H1 (cell line): ENCODE measurements around the gene MRPL36. TPM values are rescaled to one million over a fixed set of nuclear protein-coding genes. Genes with fewer than 3 reads are reported as not detected.

Experiments
- CTCF ChIA-PET: fragments of 300-600 bp; sonication (Branson Sonifier 250); formaldehyde crosslinking; loops from one replicate; lab custom pipeline; 2021; ENCODE audit not compliant: partially characterized antibody; lab: Charles Lee
- POLR2A ChIA-PET: fragments of 300-600 bp; sonication (Branson Sonifier 250); formaldehyde crosslinking; loops from one replicate; lab custom pipeline; 2021; ENCODE audit warnings: inconsistent platforms; ENCODE audit not compliant: partially characterized antibody; lab: Charles Lee
- DNase-seq, 2 experiments: peaks; one replicate each; pipeline versions ENCODE4 v3.0.0 to v3.0.0-alpha.2; 2010 to 2022; ENCODE audit warnings: low spot score in 2 of 2, low read depth in 1 of 2, mixed read lengths in 1 of 2
- FAIRE-seq: peaks from 2 replicates; lab custom pipeline; 2011; peaks lifted over from hg19 to GRCh38; lab: Jason Lieb, UNC
- H2AFZ ChIP-seq: 2 replicates; pipeline ENCODE4 v1.8.1; 2012; ENCODE audit warnings: low read length, inconsistent platforms
- H2AK5ac ChIP-seq: 2 replicates; pipeline ENCODE4 v1.6.1; 2013; ENCODE audit warnings: low read depth, low read length
- H2BK120ac ChIP-seq: replicated peaks from 2 replicates; pipeline ENCODE3; 2013; ENCODE audit warnings: low read depth, low read length, inconsistent platforms
- H2BK12ac ChIP-seq: 2 replicates; pipeline ENCODE4 v1.6.1; 2013; ENCODE audit warnings: low read depth, low read length
- H2BK15ac ChIP-seq: 2 replicates; pipeline ENCODE4 v1.6.1; 2013; ENCODE audit warnings: low read length
- H2BK20ac ChIP-seq: 2 replicates; pipeline ENCODE4 v1.6.1; 2013; ENCODE audit warnings: low read length
- H2BK5ac ChIP-seq: 2 replicates; pipeline ENCODE4 v1.6.1; 2013; ENCODE audit warnings: low read depth, low read length
- H3K14ac ChIP-seq: 2 replicates; pipeline ENCODE4 v1.6.1; 2013; ENCODE audit warnings: inconsistent platforms; ENCODE audit not compliant: insufficient read length
- H3K18ac ChIP-seq: 2 replicates; pipeline ENCODE4 v1.6.1; 2013; ENCODE audit warnings: low read length; ENCODE audit errors: extremely low read depth
- H3K23ac ChIP-seq: 2 replicates; pipeline ENCODE4 v1.6.1; 2013; ENCODE audit warnings: inconsistent platforms; ENCODE audit not compliant: insufficient read length
- H3K23me2 ChIP-seq: 2 replicates; pipeline ENCODE4 v1.6.1; 2013; ENCODE audit warnings: low read depth, low read length
- H3K27ac ChIP-seq: 2 replicates; pipeline ENCODE4 v1.6.1; 2011; ENCODE audit warnings: low read depth, low read length, inconsistent platforms
- H3K27me3 ChIP-seq, 4 experiments: replicated peaks in 1 of 4; 1 replicate in 1 of 4; 2 replicates in 3 of 4; pipeline versions ENCODE4 v1.6.1 to v1.8.1; 2011 to 2013; ENCODE audit warnings: low read length in 3 of 4, mild to moderate bottlenecking in 3 of 4, inconsistent platforms in 2 of 4, mixed read lengths in 2 of 4, moderate library complexity in 1 of 4; ENCODE audit not compliant: control insufficient read depth in 3 of 4, insufficient read depth in 3 of 4; ENCODE audit errors: extremely low read depth in 1 of 4
- H3K36me3 ChIP-seq, 4 experiments: 2 replicates each; pipeline versions ENCODE4 v1.6.1 to v1.8.1; 2011 to 2013; ENCODE audit warnings: mild to moderate bottlenecking in 4 of 4, low read length in 3 of 4, moderate library complexity in 2 of 4, control low read depth in 1 of 4, inconsistent platforms in 1 of 4; ENCODE audit not compliant: insufficient read depth in 4 of 4, control insufficient read depth in 2 of 4
- H3K4ac ChIP-seq: replicated peaks from 2 replicates; pipeline ENCODE3; 2013; ENCODE audit warnings: low read length, low read depth, mixed read lengths, inconsistent platforms; ENCODE audit not compliant: insufficient read length
- H3K4me1 ChIP-seq, 4 experiments: replicated peaks in 1 of 4; 1 replicate in 1 of 4; 2 replicates in 3 of 4; pipeline versions ENCODE4 v1.6.1 to v1.8.1; 2011 to 2013; ENCODE audit warnings: low read length in 3 of 4, inconsistent platforms in 2 of 4, mixed read lengths in 1 of 4; ENCODE audit not compliant: insufficient read depth in 4 of 4, control insufficient read depth in 3 of 4
- H3K4me2 ChIP-seq, 2 experiments: 2 replicates each; pipeline versions ENCODE4 v1.6.1 to v1.8.1; 2011 to 2013; ENCODE audit warnings: low read depth in 2 of 2, low read length in 2 of 2, control low read depth in 1 of 2, inconsistent platforms in 1 of 2, mild to moderate bottlenecking in 1 of 2; ENCODE audit not compliant: insufficient read depth in 1 of 2
- H3K4me3 ChIP-seq, 4 experiments: fragments of 200-600, 300-600 bp in 1 of 4; sonication (generic), shearing (Covaris generic), sonication (Bioruptor Twin) in 1 of 4; 2 replicates each; pipeline versions ENCODE4 v1.5.1 to v1.8.1; 2011 to 2016; ENCODE audit warnings: low read length in 4 of 4, low read depth in 3 of 4, control low read depth in 2 of 4, inconsistent platforms in 2 of 4, mild to moderate bottlenecking in 2 of 4, mixed read lengths in 1 of 4, moderate library complexity in 1 of 4; ENCODE audit not compliant: insufficient read depth in 2 of 4; ENCODE audit errors: extremely low read depth in 1 of 4
- H3K56ac ChIP-seq: replicated peaks from 2 replicates; pipeline ENCODE3; 2013; ENCODE audit warnings: low read depth, mild to moderate bottlenecking, mixed read lengths, low read length, inconsistent platforms; ENCODE audit not compliant: insufficient read length
- H3K79me1 ChIP-seq: 2 replicates; pipeline ENCODE4 v1.6.1; 2013; ENCODE audit warnings: low read depth, low read length, control low read depth
- H3K79me2 ChIP-seq, 2 experiments: 2 replicates each; pipeline versions ENCODE4 v1.6.1 to v1.8.1; 2012 to 2013; ENCODE audit warnings: low read length in 2 of 2, mild to moderate bottlenecking in 2 of 2, inconsistent platforms in 1 of 2; ENCODE audit not compliant: insufficient read depth in 2 of 2, control insufficient read depth in 1 of 2
- H3K9ac ChIP-seq, 4 experiments: replicated peaks in 1 of 4; 1 replicate in 1 of 4; 2 replicates in 3 of 4; pipeline versions ENCODE4 v1.6.1 to v1.8.1; 2011 to 2013; ENCODE audit warnings: low read depth in 3 of 4, low read length in 3 of 4, control low read depth in 2 of 4, mild to moderate bottlenecking in 2 of 4, moderate library complexity in 2 of 4, inconsistent platforms in 1 of 4; ENCODE audit errors: extremely low read depth in 1 of 4
- H3K9me3 ChIP-seq, 2 experiments: 2 replicates each; pipeline versions ENCODE4 v1.6.1 to v1.8.1; 2012 to 2013; ENCODE audit warnings: mild to moderate bottlenecking in 2 of 2, moderate library complexity in 2 of 2, control low read depth in 1 of 2, inconsistent platforms in 1 of 2, low read depth in 1 of 2, low read length in 1 of 2, mixed read lengths in 1 of 2; ENCODE audit not compliant: insufficient read depth in 2 of 2
- H4K20me1 ChIP-seq, 2 experiments: replicated peaks in 1 of 2; 2 replicates each; pipeline versions ENCODE3 to v1.8.1; 2011 to 2013; ENCODE audit warnings: inconsistent platforms in 2 of 2, low read length in 2 of 2, mild to moderate bottlenecking in 1 of 2; ENCODE audit not compliant: insufficient read depth in 2 of 2, control insufficient read depth in 1 of 2
- H4K5ac ChIP-seq: 2 replicates; pipeline ENCODE4 v1.6.1; 2013; ENCODE audit warnings: low read length, low read depth, mixed read lengths, inconsistent platforms; ENCODE audit not compliant: insufficient read length
- H4K8ac ChIP-seq: 2 replicates; pipeline ENCODE4 v1.8.0; 2013; ENCODE audit warnings: mild to moderate bottlenecking, moderate library complexity, low read length, inconsistent platforms; ENCODE audit not compliant: insufficient read depth; ENCODE audit errors: extremely low read depth
- H4K91ac ChIP-seq: replicated peaks from 2 replicates; pipeline ENCODE3; 2013; ENCODE audit warnings: low read length, mixed read lengths, inconsistent platforms; ENCODE audit not compliant: insufficient read length
- BACH1 ChIP-seq: IDR thresholded peaks from 2 replicates; pipeline ENCODE4 v1.6.1; 2012; ENCODE audit warnings: low read length, improper control_type of control experiment
- CHD2 ChIP-seq: IDR thresholded peaks from 2 replicates; pipeline ENCODE4 v1.6.1; 2012; ENCODE audit warnings: low read length, improper control_type of control experiment
- CREB1 ChIP-seq: IDR thresholded peaks from 2 replicates; pipeline ENCODE4 v1.6.1; 2012; ENCODE audit warnings: inconsistent platforms
- EZH2 ChIP-seq: fragments of 200-600 bp; sonication (generic); IDR thresholded peaks from 2 replicates; pipeline ENCODE4 v1.7.1; 2012; ENCODE audit warnings: low read depth, mild to moderate bottlenecking, moderate library complexity, low read length, inconsistent platforms; ENCODE audit not compliant: severe bottlenecking
- FOSL1 ChIP-seq: IDR thresholded peaks from 2 replicates; pipeline ENCODE4 v1.6.1; 2011; ENCODE audit warnings: mild to moderate bottlenecking, low read depth, low read length, moderate library complexity; ENCODE audit not compliant: insufficient read depth
- HDAC2 ChIP-seq, 2 experiments: fragments of 300-600 bp in 1 of 2; sonication (generic) in 1 of 2; IDR thresholded peaks; 2 replicates each; pipeline ENCODE4 v1.6.1; 2011 to 2012; ENCODE audit warnings: low read depth in 2 of 2, low read length in 2 of 2, mild to moderate bottlenecking in 2 of 2, moderate library complexity in 2 of 2, borderline replicate concordance in 1 of 2, inconsistent platforms in 1 of 2
- HDAC6 ChIP-seq: IDR thresholded peaks from one replicate; pipeline ENCODE4 v1.7.1; 2012; ENCODE audit warnings: low read depth, mild to moderate bottlenecking, inconsistent platforms, low read length, moderate library complexity
- JUND ChIP-seq: IDR thresholded peaks from 2 replicates; pipeline ENCODE4 v1.6.1; 2011; ENCODE audit warnings: mild to moderate bottlenecking, improper control_type of control experiment, low read length
- NRF1 ChIP-seq: IDR thresholded peaks from 2 replicates; pipeline ENCODE4 v1.6.1; 2011; ENCODE audit warnings: mild to moderate bottlenecking, low read depth, low read length, improper control_type of control experiment
- SIN3A ChIP-seq, 2 experiments: IDR thresholded peaks in 1 of 2; conservative IDR thresholded peaks in 1 of 2; 2 replicates each; pipeline ENCODE4 v1.6.1; 2011 to 2012; ENCODE audit warnings: low read length in 2 of 2, improper control_type of control experiment in 1 of 2, low read depth in 1 of 2, mild to moderate bottlenecking in 1 of 2
- SP1 ChIP-seq: IDR thresholded peaks from 2 replicates; pipeline ENCODE4 v1.6.1; 2011; ENCODE audit warnings: low read depth, low read length
- SP2 ChIP-seq: IDR thresholded peaks from 2 replicates; pipeline ENCODE4 v1.6.1; 2012; ENCODE audit warnings: mild to moderate bottlenecking, low read length, inconsistent platforms
- TCF12 ChIP-seq: IDR thresholded peaks from 2 replicates; pipeline ENCODE4 v1.6.1; 2011; ENCODE audit warnings: low read depth, mild to moderate bottlenecking, low read length
- ZNF274 ChIP-seq: IDR thresholded peaks from 2 replicates; pipeline ENCODE4 v1.7.0; 2012; ENCODE audit warnings: low read length, borderline replicate concordance; ENCODE audit errors: extremely low read depth
- WGBS, 2 experiments: shearing (Covaris generic) in 1 of 2; methylation state at CpG; one replicate each; pipeline versions ENCODE4 v1.1.6 to v1.1.7; 2013 to 2015; ENCODE audit warnings: low lambda C conversion rate in 2 of 2, mixed read lengths in 2 of 2, inconsistent platforms in 1 of 2, low coverage in 1 of 2, missing lambda C conversion rate in 1 of 2; ENCODE audit not compliant: insufficient replicate concordance in 2 of 2, insufficient coverage in 1 of 2, insufficient read length in 1 of 2; ENCODE audit errors: extremely low coverage in 1 of 2, missing lambda C conversion rate in 1 of 2; 5-methylcytosine and 5-hydroxymethylcytosine counted together
- polyA plus RNA-seq, 7 experiments: library from polyadenylated mRNA; depleted of rRNA in 3 of 7; stranded (reverse) in 5 of 7; unstranded in 2 of 7; fragments of >200 nt in 5 of 7; fragments of 200-250 nt in 2 of 7; gene quantifications; 1 replicate in 5 of 7; 2 replicates in 1 of 7; 4 replicates in 1 of 7; pipeline versions ENCODE4 v1.2.1 to v1.2.3, GENCODE V29; 2011 to 2013; ENCODE audit warnings: missing spikeins in 2 of 7, mixed read lengths in 2 of 7
- total RNA-seq: library from RNA; stranded (reverse); fragmentation: NEBNext Ultra II Directional; extraction: Animal tissue kit (Norgen Biotek cat#: 25700); gene quantifications from 2 replicates; pipeline ENCODE4 v1.2.1, GENCODE V29; 2021

MRPL36 gene
- total and polyA plus RNA-seq, 2 of the 8 experiments (the other 6 are each of a cell fraction or from before 2014, with no cell fraction given), result 56.3 to 81.5 TPM

DNA sequence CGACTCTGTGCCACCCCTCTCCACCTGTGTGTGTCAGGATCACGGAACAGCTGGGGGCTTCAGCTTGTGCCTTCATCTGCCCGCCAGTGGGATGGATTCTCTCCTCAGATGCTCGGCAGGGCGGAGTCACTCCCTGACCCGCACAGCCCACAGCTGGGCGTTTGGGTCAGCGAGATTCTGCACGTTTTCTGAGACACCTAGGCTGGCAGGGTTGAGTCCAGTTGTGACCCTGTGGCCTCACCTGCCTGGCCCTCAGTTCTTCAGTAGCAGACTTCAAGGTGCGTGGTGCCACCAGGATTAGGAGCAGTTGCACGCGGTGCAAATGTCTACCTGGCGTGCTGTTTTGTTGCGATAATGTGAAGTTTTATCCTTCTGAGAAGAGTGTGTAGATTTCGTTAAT lies 6.6 kb upstream of the MRPL36 start:
- Histone ChIP-seq H3K36me3 (peaks cover 32 to 77% (median 57%) of the 10 kb centered on the region in 4 experiments), H3K14ac (no peak overlapping the region), H2BK120ac (no peak overlapping the region), H4K8ac (no peak overlapping the region), H3K23me2 (no peaks in the 10 kb centered on the region), H3K4me2 (no peak overlapping the region), H2BK5ac (no peak overlapping the region), H2BK15ac (no peak overlapping the region), H4K91ac (no peak overlapping the region), H3K9ac (no peak overlapping the region), H2BK20ac (no peak overlapping the region), H3K79me1 (peaks cover 12% of the 10 kb centered on the region), H3K79me2 (peaks cover 21 to 99% of the 10 kb centered on the region in 2 experiments), H3K23ac (no peak overlapping the region), H3K4ac (no peak overlapping the region), H3K27ac (no peak overlapping the region), H3K4me1 (peaks cover 0 to 3% (median 0%) of the 10 kb centered on the region in 4 experiments; a peak in 1 of 7 replicates), H4K20me1 (peaks cover 13 to 39% of the 10 kb centered on the region in 2 experiments), H2AK5ac (no peak overlapping the region), H3K18ac (no peak overlapping the region), H3K27me3 (no peaks in the 10 kb centered on the region), H2BK12ac (no peak overlapping the region), H3K9me3 (no peaks in the 10 kb centered on the region), H2AFZ (no peak overlapping the region), H3K4me3 (no peak overlapping the region), H3K56ac (no peak overlapping the region), H4K5ac (no peak overlapping the region)
- POLR2A ChIA-PET, result interaction anchor here (0.9 kb wide), 1 partner anchor 319 kb away, joined by 3 read pairs; no protein-coding TSS in a partner anchor
- FAIRE-seq (no peak), DNase-seq (no peak)
- 93% methylated on average over 15 of the region's 15 CpGs; no CpG with 5 or more reads in 1 of the 2 experiments for WGBS, 2 experiments
- CTCF ChIA-PET, result interaction anchor here (2.0 kb wide), 1 partner anchor 18 kb away, joined by 4 read pairs; no protein-coding TSS in a partner anchor
- TF ChIP-seq FOSL1 (no peak), CHD2 (no peak), HDAC6 (no peak), BACH1 (no peak), SIN3A (conservative IDR thresholded peaks at IDR 0.05 in 1 of 2, IDR thresholded peaks at IDR 0.05 in 1 of 2; ENCODE audit: low read depth in 1 of 2, low read length in 2 of 2) (no peak), TCF12 (no peak), EZH2 (no peak), HDAC2 (IDR thresholded peaks at IDR 0.05; ENCODE audit: borderline replicate concordance in 1 of 2, low read depth in 2 of 2, low read length in 2 of 2) (no peak), CREB1 (no peak), NRF1 (no peak), JUND (no peak), SP2 (no peak), SP1 (no peak), ZNF274 (no peak)
